M059J (cell line): ENCODE results near the gene ZNRF4. TPM values are rescaled to one million over a fixed set of nuclear protein-coding genes. Genes with fewer than 3 reads are reported as not detected.
A peak's percentile ranks its signal among the peaks of the same experiment; 100 is the strongest.
"Not testable (repeated sequence)": the region's sequence is repeated elsewhere in the genome, so short reads cannot be mapped to it uniquely, and the experiment has no call there.

Experiments
- DNase-seq: peaks from one replicate; pipeline ENCODE4 v3.0.0-alpha.2; 2012; ENCODE audit warnings: low read depth
- total RNA-seq: library from RNA; depleted of rRNA; stranded (reverse); fragments of >200 nt; shearing (Covaris generic); gene quantifications from 2 replicates; pipeline ENCODE4 v1.2.3, GENCODE V29; 2014; rRNA removed

ZNRF4 gene
- not detected in 2 replicates for total RNA-seq

- no peak for DNase-seq
Observed at GRCh38 chr19:5455367-5456129, at the start of gene ZNRF4. TSS of gene ZNRF4 (plus strand) at chr19:5455417. CDS start at chr19:5455492, 75 bp downstream.

GRCh38 chr19:5406198-5406597 is 49.0 kb upstream of the ZNRF4 start:
- DNase-seq = not testable (repeated sequence)

GRCh38 chr19:5406816-5407215 is 48.4 kb upstream of the ZNRF4 start:
- no peak for DNase-seq

- DNase-seq = peak; percentile 36
Observed at GRCh38 chr19:5407356-5407755, 47.9 kb upstream of the ZNRF4 start.

GRCh38 chr19:5417495-5418436 is 37.5 kb upstream of the ZNRF4 start:
- no peak for DNase-seq

GRCh38 chr19:5418677-5419076 is 36.5 kb upstream of the ZNRF4 start:
- DNase-seq = no peak

- no peak for DNase-seq
Observed at GRCh38 chr19:5420953-5421352, 34.3 kb upstream of the ZNRF4 start.

GRCh38 chr19:5423567-5424125 is 31.6 kb upstream of the ZNRF4 start:
- no peak for DNase-seq

- DNase-seq = no peak
Observed at GRCh38 chr19:5424192-5424973, 30.8 kb upstream of the ZNRF4 start.

- no peak for DNase-seq
Observed at GRCh38 chr19:5425260-5425659, 30.0 kb upstream of the ZNRF4 start.

- DNase-seq = no peak
Observed at GRCh38 chr19:5430237-5430636, 25.0 kb upstream of the ZNRF4 start.

GRCh38 chr19:5432687-5433086 is 22.5 kb upstream of the ZNRF4 start:
- no peak for DNase-seq

- DNase-seq = no peak
Observed at GRCh38 chr19:5434351-5434917, 20.8 kb upstream of the ZNRF4 start.

- peak; percentile 94 for DNase-seq
Observed at GRCh38 chr19:5434970-5435641, 20.1 kb upstream of the ZNRF4 start.

- DNase-seq = no peak
Observed at GRCh38 chr19:5435642-5436017, 19.6 kb upstream of the ZNRF4 start.

GRCh38 chr19:5436106-5436947 is 18.9 kb upstream of the ZNRF4 start:
- DNase-seq = peak; percentile 71

- DNase-seq = no peak
Observed at GRCh38 chr19:5436948-5437306, 18.3 kb upstream of the ZNRF4 start.

GRCh38 chr19:5438756-5439155 is 16.5 kb upstream of the ZNRF4 start:
- not testable (repeated sequence) for DNase-seq

- DNase-seq = no peak
Observed at GRCh38 chr19:5439452-5439851, 15.8 kb upstream of the ZNRF4 start.

GRCh38 chr19:5440299-5440698 is 14.9 kb upstream of the ZNRF4 start:
- DNase-seq = no peak
